Measurements from ENCODE around the gene BTBD3. TPM values are rescaled to one million over a fixed set of nuclear protein-coding genes. Genes with fewer than 3 reads are reported as not detected.

The BTBD3 gene
- total RNA-seq, 1 experiment from 2014 or later = 38.5 TPM

GRCh38 chr20:11966186-11966585, 48.5 kb downstream of the BTBD3 start:
- no peak for DNase-seq (ENCODE audit: low spot score)
- H3K4me3 Mint-ChIP-seq = no peak overlapping the region
- H3K27me3 Mint-ChIP-seq (ENCODE audit: low read depth) = no peaks in the 10 kb centered on the region
- ATAC-seq = no peak
- H3K27ac Mint-ChIP-seq = no peak overlapping the region
- ChIA-PET CTCF (interaction anchor here (1.3 kb wide), 1 partner anchor 53 kb away, joined by 4 read pairs; no protein-coding TSS in a partner anchor), POLR2A (no interaction called here)
- peaks cover 16% of the 10 kb centered on the region for H3K9me3 Mint-ChIP-seq
- no peaks in the 10 kb centered on the region for H3K36me3 Mint-ChIP-seq
- H3K4me1 Mint-ChIP-seq = peaks cover 8% of the 10 kb centered on the region; the same call in 1 of the 2 replicates
- TF ChIP-seq HMGA2 (CRISPR knock-in tag; IDR thresholded peaks at IDR 0.05) (no peak), NFE2L1 (CRISPR knock-in tag; IDR thresholded peaks at IDR 0.05) (no peak), CREB1 (CRISPR knock-in tag; IDR thresholded peaks at IDR 0.05) (no peak), ZBTB21 (CRISPR knock-in tag; IDR thresholded peaks at IDR 0.05; ENCODE audit: borderline replicate concordance) (no peak), SMAD3 (CRISPR knock-in tag; IDR thresholded peaks at IDR 0.05; ENCODE audit: borderline replicate concordance) (no peak), STAT6 (CRISPR knock-in tag; conservative IDR thresholded peaks at IDR 0.05; ENCODE audit: low read depth) (no peak), NFYB (CRISPR knock-in tag; conservative IDR thresholded peaks at IDR 0.05; ENCODE audit: low read depth) (no peak), CTCF (IDR thresholded peaks at IDR 0.05) (no peak), ETV6 (CRISPR knock-in tag; IDR thresholded peaks at IDR 0.05) (no peak), ATF6 (CRISPR knock-in tag; IDR thresholded peaks at IDR 0.05) (no peak), MAX (CRISPR knock-in tag; IDR thresholded peaks at IDR 0.05) (no peak), FOXK1 (CRISPR knock-in tag; IDR thresholded peaks at IDR 0.05) (no peak), E2F5 (CRISPR knock-in tag; IDR thresholded peaks at IDR 0.05) (no peak), NR3C1 (CRISPR knock-in tag; conservative IDR thresholded peaks at IDR 0.05; ENCODE audit: low read depth) (no peak), TP53 (CRISPR knock-in tag; IDR thresholded peaks at IDR 0.05) (no peak), RORB (CRISPR knock-in tag; IDR thresholded peaks at IDR 0.05) (no peak)

GRCh38 chr20:11970243-11970836, 52.6 kb downstream of the BTBD3 start:
- H3K27me3 Mint-ChIP-seq (ENCODE audit: low read depth) = no peaks in the 10 kb centered on the region; the same call in 1 of the 2 replicates
- DNase-seq (ENCODE audit: low spot score) = no peak
- ChIA-PET CTCF (interaction anchor here (0.5 kb wide), 1 partner anchor 75 kb away, joined by 3 read pairs; no protein-coding TSS in a partner anchor), POLR2A (no interaction called here)
- H3K9me3 Mint-ChIP-seq = peaks cover 4% of the 10 kb centered on the region
- H3K4me1 Mint-ChIP-seq = peaks cover 8% of the 10 kb centered on the region; the same call in 1 of the 2 replicates
- H3K27ac Mint-ChIP-seq = no peak overlapping the region
- no peaks in the 10 kb centered on the region for H3K36me3 Mint-ChIP-seq
- no peak overlapping the region for H3K4me3 Mint-ChIP-seq
- no peak for ATAC-seq
- no peak for TF ChIP-seq PRDM15 (CRISPR knock-in tag; IDR thresholded peaks at IDR 0.05)
- no peak for TF ChIP-seq GRHL2 (CRISPR knock-in tag; IDR thresholded peaks at IDR 0.05; ENCODE audit: insufficient replicate concordance, severe bottlenecking)
- no peak for TF ChIP-seq TEAD4 (CRISPR knock-in tag; IDR thresholded peaks at IDR 0.05)
- TF ChIP-seq ATF3 (CRISPR knock-in tag; conservative IDR thresholded peaks at IDR 0.05) = no peak
- no peak for TF ChIP-seq FOXP1 (CRISPR knock-in tag; IDR thresholded peaks at IDR 0.05; ENCODE audit: borderline replicate concordance)
- TF ChIP-seq ZNF121 (CRISPR knock-in tag; IDR thresholded peaks at IDR 0.05) = no peak
- no peak for TF ChIP-seq E2F5 (CRISPR knock-in tag; IDR thresholded peaks at IDR 0.05)
